HepG2 (cell line): ENCODE results near the gene NARF. TPM values are rescaled to one million over a fixed set of nuclear protein-coding genes. Genes with fewer than 3 reads are reported as not detected.
A peak's percentile ranks its signal among the peaks of the same experiment; 100 is the strongest.

Source experiments
- ATM ChIP-seq: fragments of 450-650 bp; IDR thresholded peaks from 2 replicates; pipeline ENCODE4 v1.7.1; 2017; ENCODE audit warnings: mild to moderate bottlenecking, borderline replicate concordance
- FOXA3 ChIP-seq: IDR thresholded peaks from 2 replicates; pipeline ENCODE4 v1.6.1; 2016; ENCODE audit warnings: missing genetic modification reagents, missing compliant biosample characterization
- HNRNPLL ChIP-seq: fragments of 200-400 bp; formaldehyde crosslinking; IDR thresholded peaks from 2 replicates; pipeline ENCODE4 v1.6.1; 2017; ENCODE audit warnings: mild to moderate bottlenecking, low read depth, low read length; ENCODE audit not compliant: poor library complexity, severe bottlenecking
- IKZF4 ChIP-seq: sonication (generic); formaldehyde crosslinking; IDR thresholded peaks from 2 replicates; pipeline ENCODE4 v1.5.1; 2020; ENCODE audit warnings: borderline replicate concordance, mild to moderate bottlenecking, low read depth, missing genetic modification reagents; ENCODE audit errors: not compliant biosample characterization
- MTF2 ChIP-seq: sonication (generic); formaldehyde crosslinking; IDR thresholded peaks from 2 replicates; pipeline ENCODE4 v1.5.0; 2020; ENCODE audit warnings: missing genetic modification reagents, borderline replicate concordance
- PCBP1 ChIP-seq: fragments of 200-400 bp; formaldehyde crosslinking; IDR thresholded peaks from 2 replicates; pipeline ENCODE4 v1.6.1; 2017; ENCODE audit warnings: mild to moderate bottlenecking, low read depth, low read length, borderline replicate concordance
- SMARCC2 ChIP-seq: fragments of 450-650 bp; IDR thresholded peaks from 2 replicates; pipeline ENCODE4 v1.6.1; 2017; ENCODE audit warnings: antibody characterized with exemption, mild to moderate bottlenecking
- TBP ChIP-seq: sonication (generic); formaldehyde crosslinking; IDR thresholded peaks from 2 replicates; pipeline ENCODE4 v1.5.0; 2020; ENCODE audit warnings: missing genetic modification reagents
- TCF7 ChIP-seq: sonication (generic); IDR thresholded peaks from 2 replicates; pipeline ENCODE4 v1.6.1; 2016; ENCODE audit warnings: antibody characterized with exemption, low read depth
- TEAD2 ChIP-seq: sonication (generic); formaldehyde crosslinking; IDR thresholded peaks from 2 replicates; pipeline ENCODE4 v1.9.0; 2021; ENCODE audit warnings: missing genetic modification reagents
- ZNF230 ChIP-seq: sonication (generic); formaldehyde crosslinking; IDR thresholded peaks from 2 replicates; pipeline ENCODE4 v1.4.0; 2020; ENCODE audit warnings: mild to moderate bottlenecking, missing genetic modification reagents
- ZNF274 ChIP-seq: sonication (generic); formaldehyde crosslinking; IDR thresholded peaks from 2 replicates; pipeline ENCODE4 v1.5.1; 2020; ENCODE audit warnings: mild to moderate bottlenecking, missing genetic modification reagents
- ZNF430 ChIP-seq: sonication (generic); formaldehyde crosslinking; IDR thresholded peaks from 2 replicates; pipeline ENCODE4 v1.9.0; 2021; ENCODE audit warnings: mild to moderate bottlenecking, missing genetic modification reagents
- ZNF501 ChIP-seq: sonication (generic); formaldehyde crosslinking; IDR thresholded peaks from 2 replicates; pipeline ENCODE4 v1.5.1; 2020; ENCODE audit warnings: mild to moderate bottlenecking, moderate library complexity, missing genetic modification reagents
- ZNF761 ChIP-seq: sonication (generic); formaldehyde crosslinking; conservative IDR thresholded peaks from 2 replicates; pipeline ENCODE4 v1.4.0; 2020; ENCODE audit warnings: mild to moderate bottlenecking, missing genetic modification reagents
- ZNF773 ChIP-seq: sonication (generic); formaldehyde crosslinking; IDR thresholded peaks from 2 replicates; pipeline ENCODE4 v1.4.0; 2020; ENCODE audit warnings: missing genetic modification reagents, borderline replicate concordance
- ZNF781 ChIP-seq: sonication (generic); formaldehyde crosslinking; IDR thresholded peaks from 2 replicates; pipeline ENCODE4 v1.5.1; 2020; ENCODE audit warnings: borderline replicate concordance, mild to moderate bottlenecking, missing genetic modification reagents; ENCODE audit errors: not compliant biosample characterization
- ZSCAN12 ChIP-seq: sonication (generic); formaldehyde crosslinking; IDR thresholded peaks from 2 replicates; pipeline ENCODE4 v1.9.0; 2021; ENCODE audit warnings: mild to moderate bottlenecking, missing genetic modification reagents
- ZSCAN29 ChIP-seq: sonication (generic); formaldehyde crosslinking; conservative IDR thresholded peaks from 2 replicates; pipeline ENCODE4 v1.4.0; 2020; ENCODE audit warnings: mild to moderate bottlenecking, missing genetic modification reagents
- polyA plus RNA-seq, 8 experiments: library from polyadenylated mRNA; depleted of rRNA in 3 of 8; stranded (reverse) in 7 of 8; unstranded in 1 of 8; fragments of >200 nt; fragmentation: Illumina TruSeq in 4 of 8; extraction: Trizol in 4 of 8; gene quantifications; 2 replicates each; pipeline versions ENCODE4 v1.2.1 to v1.2.3, GENCODE V29; 2011 to 2016; ENCODE audit warnings: low read depth in 4 of 8, missing spikeins in 1 of 8, mixed read lengths in 1 of 8; ENCODE audit not compliant: insufficient read depth in 1 of 8
- total RNA-seq, 5 experiments: library from RNA; depleted of rRNA; stranded (reverse); fragments of >200 nt; fragmentation: Illumina TruSeq; extraction: Trizol; gene quantifications; 2 replicates each; pipeline ENCODE4 v1.2.3, GENCODE V29; 2016; ENCODE audit warnings: low read depth in 1 of 5
- TF ChIP-seq, protein P1 (sequence below): IDR thresholded peaks from 2 replicates; pipeline ENCODE4 v1.6.1; 2016; ENCODE audit warnings: missing compliant biosample characterization, missing genetic modification reagents, borderline replicate concordance
- TF ChIP-seq, protein P2 (sequence below): sonication (generic); formaldehyde crosslinking; IDR thresholded peaks from 2 replicates; pipeline ENCODE4 v1.4.0; 2020; ENCODE audit warnings: missing genetic modification reagents
- TF ChIP-seq, protein P3 (sequence below), 2 experiments: IDR thresholded peaks; 2 replicates each; pipeline ENCODE4 v1.6.1; 2011 to 2012; ENCODE audit warnings: low read length in 2 of 2, borderline replicate concordance in 1 of 2, low read depth in 1 of 2, mild to moderate bottlenecking in 1 of 2, moderate library complexity in 1 of 2

The NARF gene
- total and polyA plus RNA-seq, 2 of the 13 experiments (the other 11 are each of a cell fraction or from before 2014, with no cell fraction given): 61.1 to 144 TPM

DNA sequence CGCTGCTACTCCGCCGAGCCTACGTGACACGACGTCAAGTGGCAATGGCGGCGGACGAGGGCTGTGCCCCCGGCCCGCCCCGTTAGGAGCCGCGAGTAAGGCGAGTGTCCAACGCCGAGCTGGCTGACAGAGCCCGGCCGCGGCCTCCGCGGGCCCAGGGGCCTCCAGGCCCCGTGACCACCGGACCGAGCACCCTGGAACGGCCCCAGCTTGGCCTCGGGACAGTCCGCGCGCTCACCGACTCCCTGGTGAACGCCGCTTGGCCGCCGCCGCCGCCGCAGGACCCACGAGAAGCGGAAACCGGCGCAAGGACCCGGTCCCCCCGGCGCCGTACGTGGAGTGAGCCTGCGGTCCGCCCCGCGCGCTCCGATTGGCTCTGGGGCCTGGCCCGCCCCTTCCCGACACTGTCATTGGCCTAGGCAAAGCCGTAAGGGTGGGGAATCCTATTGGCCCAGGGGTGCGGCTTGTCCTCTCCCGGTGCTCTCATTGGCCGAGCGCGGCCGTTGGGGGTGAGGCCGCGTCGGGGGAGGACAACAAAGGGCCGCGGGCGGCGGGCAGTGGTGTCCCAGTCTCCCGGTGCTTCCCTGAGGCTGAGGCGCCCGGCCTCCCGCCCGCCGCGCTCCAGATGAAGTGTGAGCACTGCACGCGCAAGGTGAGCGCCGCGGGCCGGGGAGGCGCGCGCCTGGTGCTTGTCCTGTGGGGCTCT is at the start of gene NARF (continued):
- TF ChIP-seq ZNF761 (CRISPR knock-in tag) (peak; percentile 97), ZNF430 (CRISPR knock-in tag) (peak; percentile 96), TBP (CRISPR knock-in tag) (no peak), ZNF501 (peak; percentile 99), PCBP1 (0 out of 2 replicates have a peak, but pooled peaks have one; percentile 78), ZNF230 (peak; percentile 99), ZSCAN29 (CRISPR knock-in tag) (peak; percentile 87; the same call in 1 of the 2 replicates), TEAD2 (CRISPR knock-in tag) (no peak), IKZF4 (peak; percentile 47), ZNF773 (CRISPR knock-in tag) (peak; percentile 87; the same call in 1 of the 2 replicates), ZSCAN12 (CRISPR knock-in tag) (peak; percentile 25; the same call in 1 of the 2 replicates), HNRNPLL (peak; percentile 96), FOXA3 (CRISPR knock-in tag) (peak; percentile 6; the same call in 1 of the 2 replicates), MTF2 (no peak), ZNF274 (peak; percentile 70; the same call in 1 of the 2 replicates), SMARCC2 (no peak), ATM (no peak), TCF7 (peak; percentile 75), ZNF781 (CRISPR knock-in tag) (no peak)
- TF ChIP-seq, protein P1, sequence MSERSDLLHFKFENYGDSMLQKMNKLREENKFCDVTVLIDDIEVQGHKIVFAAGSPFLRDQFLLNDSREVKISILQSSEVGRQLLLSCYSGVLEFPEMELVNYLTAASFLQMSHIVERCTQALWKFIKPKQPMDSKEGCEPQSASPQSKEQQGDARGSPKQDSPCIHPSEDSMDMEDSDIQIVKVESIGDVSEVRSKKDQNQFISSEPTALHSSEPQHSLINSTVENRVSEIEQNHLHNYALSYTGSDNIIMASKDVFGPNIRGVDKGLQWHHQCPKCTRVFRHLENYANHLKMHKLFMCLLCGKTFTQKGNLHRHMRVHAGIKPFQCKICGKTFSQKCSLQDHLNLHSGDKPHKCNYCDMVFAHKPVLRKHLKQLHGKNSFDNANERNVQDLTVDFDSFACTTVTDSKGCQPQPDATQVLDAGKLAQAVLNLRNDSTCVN (CRISPR knock-in tag): peak; percentile 74
- TF ChIP-seq, protein P2, sequence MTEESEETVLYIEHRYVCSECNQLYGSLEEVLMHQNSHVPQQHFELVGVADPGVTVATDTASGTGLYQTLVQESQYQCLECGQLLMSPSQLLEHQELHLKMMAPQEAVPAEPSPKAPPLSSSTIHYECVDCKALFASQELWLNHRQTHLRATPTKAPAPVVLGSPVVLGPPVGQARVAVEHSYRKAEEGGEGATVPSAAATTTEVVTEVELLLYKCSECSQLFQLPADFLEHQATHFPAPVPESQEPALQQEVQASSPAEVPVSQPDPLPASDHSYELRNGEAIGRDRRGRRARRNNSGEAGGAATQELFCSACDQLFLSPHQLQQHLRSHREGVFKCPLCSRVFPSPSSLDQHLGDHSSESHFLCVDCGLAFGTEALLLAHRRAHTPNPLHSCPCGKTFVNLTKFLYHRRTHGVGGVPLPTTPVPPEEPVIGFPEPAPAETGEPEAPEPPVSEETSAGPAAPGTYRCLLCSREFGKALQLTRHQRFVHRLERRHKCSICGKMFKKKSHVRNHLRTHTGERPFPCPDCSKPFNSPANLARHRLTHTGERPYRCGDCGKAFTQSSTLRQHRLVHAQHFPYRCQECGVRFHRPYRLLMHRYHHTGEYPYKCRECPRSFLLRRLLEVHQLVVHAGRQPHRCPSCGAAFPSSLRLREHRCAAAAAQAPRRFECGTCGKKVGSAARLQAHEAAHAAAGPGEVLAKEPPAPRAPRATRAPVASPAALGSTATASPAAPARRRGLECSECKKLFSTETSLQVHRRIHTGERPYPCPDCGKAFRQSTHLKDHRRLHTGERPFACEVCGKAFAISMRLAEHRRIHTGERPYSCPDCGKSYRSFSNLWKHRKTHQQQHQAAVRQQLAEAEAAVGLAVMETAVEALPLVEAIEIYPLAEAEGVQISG (CRISPR knock-in tag): peak; percentile 85; the same call in 1 of the 2 replicates
- TF ChIP-seq, protein P3, sequence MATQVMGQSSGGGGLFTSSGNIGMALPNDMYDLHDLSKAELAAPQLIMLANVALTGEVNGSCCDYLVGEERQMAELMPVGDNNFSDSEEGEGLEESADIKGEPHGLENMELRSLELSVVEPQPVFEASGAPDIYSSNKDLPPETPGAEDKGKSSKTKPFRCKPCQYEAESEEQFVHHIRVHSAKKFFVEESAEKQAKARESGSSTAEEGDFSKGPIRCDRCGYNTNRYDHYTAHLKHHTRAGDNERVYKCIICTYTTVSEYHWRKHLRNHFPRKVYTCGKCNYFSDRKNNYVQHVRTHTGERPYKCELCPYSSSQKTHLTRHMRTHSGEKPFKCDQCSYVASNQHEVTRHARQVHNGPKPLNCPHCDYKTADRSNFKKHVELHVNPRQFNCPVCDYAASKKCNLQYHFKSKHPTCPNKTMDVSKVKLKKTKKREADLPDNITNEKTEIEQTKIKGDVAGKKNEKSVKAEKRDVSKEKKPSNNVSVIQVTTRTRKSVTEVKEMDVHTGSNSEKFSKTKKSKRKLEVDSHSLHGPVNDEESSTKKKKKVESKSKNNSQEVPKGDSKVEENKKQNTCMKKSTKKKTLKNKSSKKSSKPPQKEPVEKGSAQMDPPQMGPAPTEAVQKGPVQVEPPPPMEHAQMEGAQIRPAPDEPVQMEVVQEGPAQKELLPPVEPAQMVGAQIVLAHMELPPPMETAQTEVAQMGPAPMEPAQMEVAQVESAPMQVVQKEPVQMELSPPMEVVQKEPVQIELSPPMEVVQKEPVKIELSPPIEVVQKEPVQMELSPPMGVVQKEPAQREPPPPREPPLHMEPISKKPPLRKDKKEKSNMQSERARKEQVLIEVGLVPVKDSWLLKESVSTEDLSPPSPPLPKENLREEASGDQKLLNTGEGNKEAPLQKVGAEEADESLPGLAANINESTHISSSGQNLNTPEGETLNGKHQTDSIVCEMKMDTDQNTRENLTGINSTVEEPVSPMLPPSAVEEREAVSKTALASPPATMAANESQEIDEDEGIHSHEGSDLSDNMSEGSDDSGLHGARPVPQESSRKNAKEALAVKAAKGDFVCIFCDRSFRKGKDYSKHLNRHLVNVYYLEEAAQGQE (IDR thresholded peaks at IDR 0.05; ENCODE audit: borderline replicate concordance in 1 of 2, low read depth in 1 of 2, low read length in 2 of 2): peak in 1 of 2 experiments; percentile 72; a peak in 1 of 4 replicates
